ENCODE results near the gene CEP85. TPM values are rescaled to one million over a fixed set of nuclear protein-coding genes. Genes with fewer than 3 reads are reported as not detected.

CEP85 gene
- total RNA-seq, 1 experiment from 2014 or later = 19.7 TPM

DNA sequence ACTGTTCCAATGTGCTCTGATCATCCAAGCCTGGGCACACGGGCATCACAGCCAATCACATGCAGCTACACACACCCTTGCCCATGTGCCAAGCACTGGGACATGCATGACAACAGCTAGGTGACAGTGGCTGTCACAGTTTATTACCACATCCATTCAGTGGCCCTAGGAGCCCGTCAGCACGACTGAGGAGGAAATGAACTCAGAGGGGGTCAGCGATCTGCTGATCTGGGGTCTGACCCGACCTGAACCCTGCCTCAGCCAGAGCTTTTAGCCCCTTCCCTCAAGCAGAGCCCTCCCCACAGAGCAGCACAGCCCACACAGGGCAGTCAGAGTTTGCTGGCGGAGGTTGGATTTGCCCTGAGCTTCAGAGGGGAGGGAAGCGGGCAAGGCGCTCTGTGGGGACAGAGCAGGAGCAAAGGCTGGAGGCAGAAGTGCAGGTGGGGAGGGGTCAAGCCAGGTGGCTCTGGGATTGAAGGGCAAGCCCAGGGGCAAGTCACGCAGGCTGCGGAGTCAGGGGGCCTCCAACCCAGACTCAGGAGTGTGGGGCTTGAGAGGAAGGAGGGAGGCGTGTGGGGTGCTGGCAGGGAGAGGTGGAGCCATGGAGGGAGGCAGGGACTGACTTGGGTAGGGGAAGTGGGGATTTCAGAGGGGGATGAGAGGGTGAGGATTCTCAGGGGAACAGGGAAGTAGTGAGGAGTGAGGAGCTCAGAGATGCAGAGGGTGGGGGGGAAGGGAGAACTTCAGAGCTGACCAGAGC is 56.3 kb downstream of the CEP85 start:
- Mint-ChIP-seq H3K27me3 (ENCODE audit: insufficient read depth, unreplicated experiment) (no peaks in the 10 kb centered on the region), H3K4me3 (ENCODE audit: unreplicated experiment) (no peak overlapping the region), H3K4me1 (ENCODE audit: low read depth, unreplicated experiment) (no peaks in the 10 kb centered on the region), H3K36me3 (ENCODE audit: insufficient read depth, unreplicated experiment) (peaks cover 4% of the 10 kb centered on the region), H3K9me3 (ENCODE audit: unreplicated experiment) (no peaks in the 10 kb centered on the region), H3K27ac (ENCODE audit: unreplicated experiment) (no peak overlapping the region)
- no peaks in the 10 kb centered on the region for H3K9me3 ChIP-seq
- ChIA-PET POLR2A (no interaction called here), CTCF (no interaction called here)
- TF ChIP-seq, protein P1, sequence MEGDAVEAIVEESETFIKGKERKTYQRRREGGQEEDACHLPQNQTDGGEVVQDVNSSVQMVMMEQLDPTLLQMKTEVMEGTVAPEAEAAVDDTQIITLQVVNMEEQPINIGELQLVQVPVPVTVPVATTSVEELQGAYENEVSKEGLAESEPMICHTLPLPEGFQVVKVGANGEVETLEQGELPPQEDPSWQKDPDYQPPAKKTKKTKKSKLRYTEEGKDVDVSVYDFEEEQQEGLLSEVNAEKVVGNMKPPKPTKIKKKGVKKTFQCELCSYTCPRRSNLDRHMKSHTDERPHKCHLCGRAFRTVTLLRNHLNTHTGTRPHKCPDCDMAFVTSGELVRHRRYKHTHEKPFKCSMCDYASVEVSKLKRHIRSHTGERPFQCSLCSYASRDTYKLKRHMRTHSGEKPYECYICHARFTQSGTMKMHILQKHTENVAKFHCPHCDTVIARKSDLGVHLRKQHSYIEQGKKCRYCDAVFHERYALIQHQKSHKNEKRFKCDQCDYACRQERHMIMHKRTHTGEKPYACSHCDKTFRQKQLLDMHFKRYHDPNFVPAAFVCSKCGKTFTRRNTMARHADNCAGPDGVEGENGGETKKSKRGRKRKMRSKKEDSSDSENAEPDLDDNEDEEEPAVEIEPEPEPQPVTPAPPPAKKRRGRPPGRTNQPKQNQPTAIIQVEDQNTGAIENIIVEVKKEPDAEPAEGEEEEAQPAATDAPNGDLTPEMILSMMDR (IDR thresholded peaks at IDR 0.05; ENCODE audit: insufficient read depth in 1 of 2, low read depth in 1 of 2, low read length in 1 of 2, severe bottlenecking in 1 of 2, unreplicated experiment in 1 of 2) = no peak
- no peak overlapping the region for H3K4me3 ChIP-seq (ENCODE audit: low read depth, low read length)
- peaks cover 1% of the 10 kb centered on the region; the same call in 1 of the 2 replicates for H3K4me1 ChIP-seq
- H3K27me3 ChIP-seq (replicated peaks; ENCODE audit: control insufficient read depth, insufficient read depth, low read length) = no peaks in the 10 kb centered on the region
- no TSS peak for BruUV-seq (replicated peaks)
- intact Hi-C loops (cut with micrococcal nuclease; ENCODE audit: unreplicated experiment) = no loop called here
- no peaks in the 10 kb centered on the region for H3K36me3 ChIP-seq (ENCODE audit: control insufficient read depth, insufficient read depth, low read length)
- DNase-seq = no peak

DNA sequence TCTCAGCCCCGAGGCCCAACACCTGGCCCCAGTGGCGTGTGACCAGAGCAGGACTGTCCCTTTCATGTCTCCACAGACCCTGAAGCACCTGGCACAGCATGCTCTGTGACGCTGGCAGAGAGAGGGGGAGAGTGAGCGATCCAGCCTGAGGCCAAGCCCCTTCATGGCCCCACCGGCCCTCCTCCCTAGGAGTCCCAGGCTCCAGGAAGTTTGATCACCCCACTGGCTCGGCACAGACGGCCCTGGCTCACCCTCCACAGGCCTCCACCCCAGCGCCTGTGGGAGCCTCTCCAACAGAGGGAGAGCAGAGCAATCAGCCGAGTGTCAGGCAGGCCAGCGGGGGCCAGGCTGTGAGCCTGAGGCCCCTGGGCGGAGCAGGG is 56.9 kb downstream of the CEP85 start:
- TF ChIP-seq, protein P1 (IDR thresholded peaks at IDR 0.05; ENCODE audit: insufficient read depth in 1 of 2, low read depth in 1 of 2, low read length in 1 of 2, severe bottlenecking in 1 of 2, unreplicated experiment in 1 of 2) = no peak
- H3K4me3 ChIP-seq (ENCODE audit: low read depth, low read length) = no peak overlapping the region
- DNase-seq = no peak
- Mint-ChIP-seq H3K4me3 (ENCODE audit: unreplicated experiment) (no peak overlapping the region), H3K36me3 (ENCODE audit: insufficient read depth, unreplicated experiment) (peaks cover 4% of the 10 kb centered on the region), H3K9me3 (ENCODE audit: unreplicated experiment) (no peaks in the 10 kb centered on the region), H3K4me1 (ENCODE audit: low read depth, unreplicated experiment) (no peaks in the 10 kb centered on the region), H3K27ac (ENCODE audit: unreplicated experiment) (no peak overlapping the region), H3K27me3 (ENCODE audit: insufficient read depth, unreplicated experiment) (no peaks in the 10 kb centered on the region)
- H3K27me3 ChIP-seq (replicated peaks; ENCODE audit: control insufficient read depth, insufficient read depth, low read length) = no peaks in the 10 kb centered on the region
- no peaks in the 10 kb centered on the region for H3K9me3 ChIP-seq
- no peaks in the 10 kb centered on the region for H3K4me1 ChIP-seq
- ChIA-PET POLR2A (no interaction called here), CTCF (no interaction called here)
- intact Hi-C loops (cut with micrococcal nuclease; ENCODE audit: unreplicated experiment) = no loop called here
- H3K36me3 ChIP-seq (ENCODE audit: control insufficient read depth, insufficient read depth, low read length) = no peaks in the 10 kb centered on the region
- no TSS peak for BruUV-seq (replicated peaks)

DNA sequence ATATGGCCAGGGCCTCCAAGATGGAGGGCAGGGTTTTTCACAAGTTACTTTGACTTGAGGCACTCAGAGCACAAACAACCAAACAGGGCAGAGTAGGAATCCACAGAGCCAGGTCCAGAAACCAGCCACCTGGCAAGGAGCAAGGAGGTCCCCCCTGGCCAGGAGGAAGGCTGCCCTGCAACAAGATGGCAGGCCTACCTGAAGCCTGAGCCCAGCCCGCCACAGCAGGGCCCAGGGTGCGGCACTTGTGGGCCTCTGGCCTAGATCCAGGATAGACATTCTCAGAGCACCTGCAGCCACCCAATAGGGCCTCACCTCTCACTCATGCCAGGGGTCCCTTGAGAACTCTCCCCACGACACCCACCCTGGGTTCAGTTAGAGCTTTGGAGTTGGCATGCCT is 57.4 kb downstream of the CEP85 start:
- H3K36me3 ChIP-seq (ENCODE audit: control insufficient read depth, insufficient read depth, low read length) = no peaks in the 10 kb centered on the region
- no peaks in the 10 kb centered on the region for H3K4me1 ChIP-seq
- ChIA-PET CTCF (no interaction called here), POLR2A (no interaction called here)
- Mint-ChIP-seq H3K27ac (ENCODE audit: unreplicated experiment) (no peak overlapping the region), H3K36me3 (ENCODE audit: insufficient read depth, unreplicated experiment) (peaks cover 4% of the 10 kb centered on the region), H3K9me3 (ENCODE audit: unreplicated experiment) (no peaks in the 10 kb centered on the region), H3K4me3 (ENCODE audit: unreplicated experiment) (no peak overlapping the region), H3K27me3 (ENCODE audit: insufficient read depth, unreplicated experiment) (no peaks in the 10 kb centered on the region), H3K4me1 (ENCODE audit: low read depth, unreplicated experiment) (no peaks in the 10 kb centered on the region)
- H3K4me3 ChIP-seq (ENCODE audit: low read depth, low read length) = no peak overlapping the region
- TF ChIP-seq, protein P1 (IDR thresholded peaks at IDR 0.05; ENCODE audit: insufficient read depth in 1 of 2, low read depth in 1 of 2, low read length in 1 of 2, severe bottlenecking in 1 of 2, unreplicated experiment in 1 of 2) = no peak
- no peaks in the 10 kb centered on the region for H3K27me3 ChIP-seq (replicated peaks; ENCODE audit: control insufficient read depth, insufficient read depth, low read length)
- no TSS peak for BruUV-seq (replicated peaks)
- no peak for DNase-seq
- intact Hi-C loops (cut with micrococcal nuclease; ENCODE audit: unreplicated experiment) = no loop called here
- H3K9me3 ChIP-seq = no peaks in the 10 kb centered on the region

Data from Caco-2 (cell line).